GM10847 (cell line): ENCODE results near the gene TMEM129.

ENCODE experiments used
- POLR2A ChIP-seq: IDR thresholded peaks from 2 replicates; pipeline ENCODE4 v1.6.1; 2011; ENCODE audit not compliant: insufficient read length; ENCODE audit errors: extremely low read depth

The TMEM129 gene

GRCh38 chr4:1708581-1708980 is 12.5 kb downstream of the TMEM129 start:
- no peak for TF ChIP-seq POLR2A

GRCh38 chr4:1706358-1706757 is 14.8 kb downstream of the TMEM129 start:
- TF ChIP-seq POLR2A, result no peak

DNA sequence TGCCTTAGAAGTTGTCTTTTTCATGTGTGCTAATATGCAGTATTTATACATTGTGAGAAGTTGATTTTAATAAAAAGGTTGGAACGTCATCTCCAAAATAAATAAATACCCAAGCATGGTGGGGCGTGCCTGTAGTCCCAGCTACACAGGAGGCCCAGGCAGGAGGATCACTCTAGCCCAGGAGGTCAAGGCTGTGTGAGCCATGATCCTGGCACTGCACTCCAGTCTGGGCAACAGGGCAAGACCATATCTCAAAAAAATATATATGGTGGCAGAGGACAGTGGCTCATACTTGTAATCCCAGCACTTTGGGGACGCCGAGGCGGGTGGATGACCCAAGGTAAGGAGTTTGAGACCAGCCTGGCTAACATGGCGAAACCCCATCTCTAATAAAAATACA is 15.4 kb downstream of the TMEM129 start:
- TF ChIP-seq POLR2A, result no peak

- TF ChIP-seq POLR2A, result no peak
Measured at GRCh38 chr4:1703867-1704266, 17.3 kb downstream of the TMEM129 start.

DNA sequence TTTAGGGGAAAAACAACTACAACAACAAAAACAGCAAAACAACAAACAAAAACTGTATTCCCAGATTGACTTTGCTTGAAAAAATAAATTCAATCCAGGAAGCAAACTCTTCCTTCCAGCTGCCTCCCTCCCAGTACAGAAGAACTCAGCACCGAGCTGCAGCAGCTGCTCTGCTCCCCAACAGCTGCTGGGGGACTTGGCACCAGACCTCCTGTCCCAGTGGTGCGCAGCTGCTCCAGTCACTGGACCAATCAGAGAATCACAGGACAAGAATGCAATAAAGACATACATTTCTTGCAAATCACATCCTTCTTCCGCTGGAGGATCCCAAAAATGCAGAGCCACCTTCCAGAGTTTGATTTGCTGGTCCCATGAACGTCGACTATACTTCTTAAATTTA is 25.2 kb downstream of the TMEM129 start:
- no peak for TF ChIP-seq POLR2A

- TF ChIP-seq POLR2A, result no peak
Measured at GRCh38 chr4:1693131-1693896, 27.8 kb downstream of the TMEM129 start.

DNA sequence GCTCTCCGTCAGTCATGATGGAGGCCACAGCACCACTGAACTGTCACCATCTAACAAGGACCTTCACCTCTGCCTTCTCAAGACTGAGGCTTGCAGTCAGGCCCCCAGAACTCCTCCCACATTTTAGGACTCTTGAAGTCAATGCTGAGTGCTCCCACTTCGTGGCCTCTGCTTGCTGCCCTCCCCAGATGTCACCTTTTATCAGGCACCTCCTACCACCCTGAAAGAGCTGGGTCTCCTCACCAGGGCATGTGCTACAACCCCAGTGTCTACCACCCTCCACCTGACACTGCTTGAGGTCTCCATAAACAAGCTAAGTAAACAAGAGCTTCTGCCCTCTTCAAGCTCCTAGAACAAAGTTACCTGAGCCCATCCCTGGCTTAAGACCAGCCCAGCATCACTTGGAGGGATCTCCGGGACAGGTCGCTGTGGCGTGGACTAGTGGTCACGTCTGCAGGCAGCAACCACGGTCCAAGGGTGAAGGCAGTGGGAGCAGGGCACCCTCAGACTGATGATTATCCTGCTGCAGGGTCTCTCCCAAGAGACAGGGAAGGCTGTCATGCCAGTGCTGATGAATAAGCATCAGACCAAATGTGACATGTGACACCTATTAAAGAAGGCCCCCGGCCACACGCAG is 29.3 kb downstream of the TMEM129 start:
- TF ChIP-seq POLR2A, result no peak

DNA sequence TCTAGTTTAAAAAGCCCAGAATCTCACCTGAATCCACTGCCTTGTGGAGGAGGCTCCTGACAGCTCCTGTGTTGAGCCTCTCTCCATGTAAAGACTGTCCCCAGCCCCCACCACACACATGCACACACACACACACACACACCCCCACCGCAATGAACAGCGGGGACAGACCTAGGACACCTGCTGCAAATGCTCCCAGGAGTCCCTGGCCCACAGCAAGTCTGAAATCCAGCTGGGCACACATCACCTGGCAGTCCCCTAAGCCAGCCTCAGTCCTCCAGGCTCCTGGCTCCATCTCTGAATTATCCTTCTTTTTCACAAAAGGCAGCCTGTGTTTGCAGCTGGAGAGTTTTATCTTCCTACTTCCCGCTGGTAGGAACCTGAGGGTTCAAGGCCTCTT is 30.4 kb downstream of the TMEM129 start:
- no peak for TF ChIP-seq POLR2A

- TF ChIP-seq POLR2A, result no peak
Measured at GRCh38 chr4:1686440-1687036, 34.6 kb downstream of the TMEM129 start.

- TF ChIP-seq POLR2A, result no peak
Measured at GRCh38 chr4:1685235-1686150, 35.6 kb downstream of the TMEM129 start.

GRCh38 chr4:1684506-1685234 is 36.5 kb downstream of the TMEM129 start:
- no peak for TF ChIP-seq POLR2A

DNA sequence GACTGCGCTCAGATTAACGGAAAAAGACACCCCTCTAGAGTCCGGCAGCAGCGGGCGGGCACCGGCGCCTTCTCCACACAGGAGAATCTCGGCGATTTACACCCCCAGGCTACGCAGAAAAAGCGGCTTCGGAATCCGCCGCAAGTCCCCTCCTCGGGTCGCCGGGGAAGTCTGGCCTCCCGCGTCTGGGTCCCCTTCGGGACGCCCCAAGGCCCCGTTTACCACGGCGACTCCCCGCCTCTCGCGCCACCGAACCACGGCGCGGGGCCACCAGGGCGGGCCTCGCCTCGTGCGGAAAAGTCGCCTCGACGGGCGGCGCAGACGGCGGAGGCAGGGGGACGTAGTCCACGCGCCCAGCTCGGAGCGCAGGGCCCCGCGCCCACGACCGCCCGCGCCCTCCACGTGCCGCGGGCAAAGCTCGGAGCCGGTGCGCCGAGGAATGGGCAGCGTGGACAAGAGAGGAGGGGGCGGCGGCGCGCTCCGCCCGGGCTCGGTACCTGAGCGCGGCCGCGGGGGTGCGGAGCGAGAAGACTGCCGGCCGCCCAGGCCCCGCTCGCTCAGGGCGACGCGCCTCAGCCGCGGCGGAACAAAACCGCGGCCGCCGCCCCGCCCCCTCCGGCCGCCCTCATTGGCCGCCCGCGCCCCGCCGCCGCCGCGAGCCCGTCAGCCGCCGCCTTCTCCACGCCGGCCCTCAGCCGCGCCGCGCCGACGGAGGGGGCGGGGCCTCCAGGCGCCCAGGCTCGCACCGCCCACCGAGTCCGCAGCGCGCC is 37.2 kb downstream of the TMEM129 start, which contains the start of gene FAM53A:
Gene FAM53A (minus strand): TSS at position 578 of the 770 bp plus-strand sequence. CDS start 15,572 bp downstream, outside the sequence.
- TF ChIP-seq POLR2A, result peak; percentile 47

DNA sequence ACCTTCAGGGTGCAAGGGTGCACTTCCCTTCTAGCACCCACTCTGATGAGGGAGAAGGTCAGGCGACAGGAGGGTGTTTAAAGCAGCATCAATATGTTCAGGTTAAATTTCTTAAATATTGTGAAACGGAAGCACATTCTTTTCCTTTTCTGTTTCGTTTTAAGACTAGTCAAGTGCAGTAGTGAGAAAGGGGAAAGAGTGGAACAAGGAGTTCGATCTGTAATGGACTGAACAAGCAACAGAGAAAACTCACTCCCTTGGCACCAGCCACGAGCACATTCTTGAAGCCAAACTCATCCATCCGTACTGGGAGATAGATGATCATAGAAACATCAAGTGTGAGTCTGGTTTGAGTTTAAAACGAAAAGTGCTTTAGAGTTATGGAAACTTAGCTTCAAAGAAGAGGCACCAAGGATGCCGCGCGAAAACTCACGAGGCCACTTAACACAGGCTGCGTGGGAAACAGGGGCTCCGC is 37.8 kb downstream of the TMEM129 start:
- no peak for TF ChIP-seq POLR2A

DNA sequence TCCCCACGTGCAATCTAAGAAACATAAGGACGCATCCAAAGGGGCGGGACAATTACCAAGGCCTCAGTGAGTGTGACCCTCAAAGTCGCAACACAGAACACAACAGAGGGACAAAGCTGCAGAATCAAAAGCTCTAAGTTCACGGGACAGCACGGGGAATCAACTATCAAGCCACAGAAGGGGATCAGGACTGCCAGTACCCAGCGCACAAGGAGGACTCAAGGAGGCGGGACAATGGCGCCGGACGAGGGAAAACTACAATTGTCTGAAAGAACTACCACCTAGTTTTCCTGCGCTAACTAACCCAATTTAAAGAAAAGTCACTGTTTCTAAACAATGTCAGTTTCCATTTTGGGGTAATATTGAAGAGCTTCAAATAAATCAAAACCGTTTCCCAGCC is 38.3 kb downstream of the TMEM129 start:
- no peak for TF ChIP-seq POLR2A
